Measurements from ENCODE around the gene NAA25. TPM values are rescaled to one million over a fixed set of nuclear protein-coding genes. Genes with fewer than 3 reads are reported as not detected.

NAA25 gene
- polyA plus RNA-seq, 1 of the 3 experiments (the other 2 are of a cell fraction) = 4.4 TPM

DNA sequence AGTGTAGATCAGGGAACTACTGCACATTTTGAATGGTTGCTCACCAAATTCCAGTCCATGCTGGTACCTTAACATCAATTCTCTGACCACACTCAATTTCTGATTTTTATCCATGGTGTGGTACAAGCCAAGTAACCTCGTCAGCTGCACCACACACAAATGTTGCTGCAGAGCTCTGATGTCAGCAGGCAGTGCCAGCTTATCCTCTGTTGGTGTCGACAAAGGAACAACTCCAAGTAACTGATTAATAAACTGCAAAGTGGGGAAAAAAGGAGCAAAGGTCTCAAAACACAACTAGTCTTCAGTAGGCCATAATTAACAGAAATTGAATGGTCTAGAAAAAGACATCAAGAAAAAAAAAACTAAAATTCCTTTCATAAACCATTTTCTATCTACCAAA lies 47.4 kb downstream of the NAA25 start:
- 88% methylated on average over 2 of the region's 2 CpGs for WGBS (ENCODE audit: low lambda C conversion rate)
- no peaks in the 10 kb centered on the region for H4K20me1 ChIP-seq (ENCODE audit: insufficient read depth)
- TF ChIP-seq NRF1 (IDR thresholded peaks at IDR 0.05; ENCODE audit: low read depth, low read length) (no peak), IRF3 (IDR thresholded peaks at IDR 0.05; ENCODE audit: low read depth, low read length) (no peak), FOSL2 (IDR thresholded peaks at IDR 0.05; ENCODE audit: borderline replicate concordance, low read depth) (no peak), JUND (IDR thresholded peaks at IDR 0.05) (no peak), RFX5 (IDR thresholded peaks at IDR 0.05; ENCODE audit: low read length) (no peak), RCOR1 (IDR thresholded peaks at IDR 0.05; ENCODE audit: low read length) (no peak), POLR2AphosphoS5 (IDR thresholded peaks at IDR 0.05; ENCODE audit: low read depth, low read length) (no peak), EZH2phosphoT487 (IDR thresholded peaks at IDR 0.05; ENCODE audit: borderline replicate concordance, low read depth) (no peak), FOXJ3 (CRISPR knock-in tag; IDR thresholded peaks at IDR 0.05) (no peak), SMC3 (IDR thresholded peaks at IDR 0.05; ENCODE audit: low read depth, low read length) (no peak), MXI1 (IDR thresholded peaks at IDR 0.05; ENCODE audit: low read depth, low read length) (no peak), EP300 (IDR thresholded peaks at IDR 0.05; ENCODE audit: borderline replicate concordance in 1 of 2, low read depth in 1 of 2, low read length in 1 of 2) (no peak), YY1 (IDR thresholded peaks at IDR 0.05; ENCODE audit: low read depth) (no peak), ZBTB33 (IDR thresholded peaks at IDR 0.05; ENCODE audit: borderline replicate concordance, low read depth) (no peak), ELF1 (IDR thresholded peaks at IDR 0.05) (no peak), MEF2A (IDR thresholded peaks at IDR 0.05; ENCODE audit: borderline replicate concordance, low read depth) (no peak), NFIC (IDR thresholded peaks at IDR 0.05; ENCODE audit: borderline replicate concordance) (no peak), RAD21 (IDR thresholded peaks at IDR 0.05; ENCODE audit: low read length) (no peak)
- TF ChIP-seq, protein P1, sequence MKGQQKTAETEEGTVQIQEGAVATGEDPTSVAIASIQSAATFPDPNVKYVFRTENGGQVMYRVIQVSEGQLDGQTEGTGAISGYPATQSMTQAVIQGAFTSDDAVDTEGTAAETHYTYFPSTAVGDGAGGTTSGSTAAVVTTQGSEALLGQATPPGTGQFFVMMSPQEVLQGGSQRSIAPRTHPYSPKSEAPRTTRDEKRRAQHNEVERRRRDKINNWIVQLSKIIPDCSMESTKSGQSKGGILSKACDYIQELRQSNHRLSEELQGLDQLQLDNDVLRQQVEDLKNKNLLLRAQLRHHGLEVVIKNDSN (IDR thresholded peaks at IDR 0.05; ENCODE audit: borderline replicate concordance, low read depth) = no peak
- CTCF ChIA-PET = interaction anchor here (1.0 kb wide), 1 partner anchor 248 kb away, joined by 3 read pairs; no protein-coding TSS in a partner anchor
- no peaks in the 10 kb centered on the region for H3K9me3 ChIP-seq
- peaks cover 50 to 76% of the 10 kb centered on the region in 2 experiments for H3K36me3 ChIP-seq (replicated peaks in 1 of 2; ENCODE audit: control insufficient read depth in 1 of 2, insufficient read depth in 2 of 2, low read length in 1 of 2)
- no peak overlapping the region for H3K27ac ChIP-seq (ENCODE audit: low read depth in 2 of 2, low read length in 1 of 2)
- no peaks in the 10 kb centered on the region for H3K9me2 ChIP-seq
- H3K4me2 ChIP-seq = no peak overlapping the region
- H3K9ac ChIP-seq = no peak overlapping the region
- no peaks in the 10 kb centered on the region for H3K27me3 ChIP-seq (ENCODE audit: insufficient read depth)
- H3K4me3 ChIP-seq (ENCODE audit: low read depth in 2 of 2, low read length in 1 of 2) = no peak overlapping the region
- no peak overlapping the region for H2AFZ ChIP-seq (ENCODE audit: low read depth)
- H3K79me2 ChIP-seq (ENCODE audit: insufficient read depth) = no peaks in the 10 kb centered on the region
- POLR2A ChIA-PET = no interaction called here
- H3F3A ChIP-seq (replicated peaks; ENCODE audit: insufficient read depth) = peaks cover 4% of the 10 kb centered on the region
- no peak for DNase-seq
- no peaks in the 10 kb centered on the region for H3K4me1 ChIP-seq (ENCODE audit: control insufficient read depth in 1 of 2, insufficient read depth in 2 of 2, low read depth in 1 of 2, low read length in 1 of 2)

Measured in SK-N-SH (cell line).